22Rv1 (cell line): ENCODE results near the gene GPC6.

Experiments
- H3K27ac ChIP-seq: fragments of 450-650 bp; 2 replicates; pipeline ENCODE4 v1.5.1; 2017
- CTCF ChIP-seq: fragments of 450-650 bp; IDR thresholded peaks from 2 replicates; pipeline ENCODE4 v1.5.1; 2017; ENCODE audit warnings: mild to moderate bottlenecking
- ZFX ChIP-seq: fragments of 450-650 bp; IDR thresholded peaks from 2 replicates; pipeline ENCODE4 v1.6.1; 2017; ENCODE audit warnings: antibody characterized with exemption, borderline replicate concordance

Gene GPC6

GRCh38 chr13:93736081-93736480 is 509.5 kb downstream of the GPC6 start:
- H3K27ac ChIP-seq = no peak overlapping the region
- no peak for TF ChIP-seq ZFX
- no peak for TF ChIP-seq CTCF

- TF ChIP-seq CTCF (no peak), ZFX (no peak)
- no peak overlapping the region for H3K27ac ChIP-seq
Measured at GRCh38 chr13:93736909-93737308, 510.3 kb downstream of the GPC6 start.

GRCh38 chr13:93740334-93740733 is 513.7 kb downstream of the GPC6 start:
- peak overlapping the region; percentile 58 for H3K27ac ChIP-seq
- TF ChIP-seq ZFX (no peak), CTCF (no peak)

- H3K27ac ChIP-seq = no peak overlapping the region
- TF ChIP-seq CTCF (no peak), ZFX (no peak)
Measured at GRCh38 chr13:93744033-93744432, 517.4 kb downstream of the GPC6 start.

GRCh38 chr13:93744886-93745285 is 518.3 kb downstream of the GPC6 start:
- TF ChIP-seq ZFX (no peak), CTCF (no peak)
- no peak overlapping the region for H3K27ac ChIP-seq

GRCh38 chr13:93745884-93746283 is 519.3 kb downstream of the GPC6 start:
- no peak for TF ChIP-seq CTCF
- TF ChIP-seq ZFX = no peak

GRCh38 chr13:93746589-93746988 is 520.0 kb downstream of the GPC6 start:
- H3K27ac ChIP-seq = peak overlapping the region; percentile 28; the same call in 1 of the 2 replicates
- TF ChIP-seq ZFX (no peak), CTCF (no peak)

More at GRCh38 chr13:93745884-93746283, 519.3 kb downstream of the GPC6 start:
- H3K27ac ChIP-seq = peak overlapping the region; percentile 28; the same call in 1 of the 2 replicates
